Epithelial cell of alveolus of lung (primary cell): ENCODE data around the gene TAF11L13. TPM values are rescaled to one million over a fixed set of nuclear protein-coding genes. Genes with fewer than 3 reads are reported as not detected.

ENCODE experiments used
- total RNA-seq: library from RNA; depleted of rRNA; stranded (reverse); fragments of >200 nt; gene quantifications from 2 replicates; pipeline ENCODE4 v1.2.1, GENCODE V29; 2015

The TAF11L13 gene
- not detected in 2 replicates for total RNA-seq

GRCh38 chr5:17631788-17632187, at the start of gene TAF11L13:
TAF11L13 (plus strand) TSS chr5:17632088.

GRCh38 chr5:17585658-17586057, 46.2 kb upstream of the TAF11L13 start, which contains the start of gene TAF11L7:
TAF11L7 (minus strand) TSS chr5:17585758.

GRCh38 chr5:17590860-17591259, 41.0 kb upstream of the TAF11L13 start, which contains the start of gene TAF11L8:
TAF11L8 (minus strand) TSS chr5:17590960.

GRCh38 chr5:17594255-17594654, 37.6 kb upstream of the TAF11L13 start, which contains the start of gene TAF11L9:
TAF11L9 (minus strand) TSS chr5:17594394.

GRCh38 chr5:17597728-17598127, 34.2 kb upstream of the TAF11L13 start, which contains the start of gene TAF11L10:
TAF11L10 (minus strand) TSS chr5:17597828.

GRCh38 chr5:17603880-17604279, 28.0 kb upstream of the TAF11L13 start, which contains the start of gene TAF11L11:
TAF11L11 (plus strand) TSS chr5:17604183.

GRCh38 chr5:17610092-17610491, 21.8 kb upstream of the TAF11L13 start, which contains the start of gene TAF11L12:
TAF11L12 (plus strand) TSS chr5:17610392.

GRCh38 chr5:17634160-17634559, 2.3 kb downstream of the TAF11L13 start, which contains the start of gene TAF11L14:
TAF11L14 (plus strand) TSS chr5:17634460.

Other genes starting within 250 kb of the TAF11L13 start
- not detected in 2 replicates for gene TAF11L2, start 133.9 kb upstream of the TAF11L13 start, total RNA-seq
- gene TAF11L3, start 113.7 kb upstream of the TAF11L13 start, total RNA-seq = not detected in 2 replicates
- gene TAF11L4, start 110.3 kb upstream of the TAF11L13 start, total RNA-seq = not detected in 2 replicates
- not detected in 2 replicates for gene TAF11L5, start 106.9 kb upstream of the TAF11L13 start, total RNA-seq
- gene TAF11L6, start 103.4 kb upstream of the TAF11L13 start, total RNA-seq = not detected in 2 replicates
- gene TAF11L7, start 46.3 kb upstream of the TAF11L13 start, total RNA-seq = not detected in 2 replicates
- not detected in 2 replicates for gene TAF11L8, start 41.1 kb upstream of the TAF11L13 start, total RNA-seq
- gene TAF11L9, start 37.7 kb upstream of the TAF11L13 start, total RNA-seq = not detected in 2 replicates
- not detected in 2 replicates for gene TAF11L10, start 34.3 kb upstream of the TAF11L13 start, total RNA-seq
- not detected in 2 replicates for gene TAF11L11, start 27.9 kb upstream of the TAF11L13 start, total RNA-seq
- gene TAF11L12, start 21.7 kb upstream of the TAF11L13 start, total RNA-seq = not detected in 2 replicates
- not detected in 2 replicates for gene TAF11L14, start 2.4 kb downstream of the TAF11L13 start, total RNA-seq